GM23248 (cell line): ENCODE data around the gene SPTLC3. TPM values are rescaled to one million over a fixed set of nuclear protein-coding genes. Genes with fewer than 3 reads are reported as not detected.

ENCODE experiments used
- DNase-seq: peaks from one replicate; pipeline ENCODE4 v3.0.0-alpha.2; 2015
- H2AFZ ChIP-seq: fragments of 200-600 bp; sonication (generic); 2 replicates; pipeline ENCODE4 v1.6.1; 2016; ENCODE audit warnings: antibody characterized with exemption
- H3F3A ChIP-seq: fragments of 200-600 bp; sonication (generic); 2 replicates; pipeline ENCODE4 v1.6.1; 2016; ENCODE audit warnings: mild to moderate bottlenecking, antibody characterized with exemption, mixed run types; ENCODE audit not compliant: insufficient read depth
- H3K27ac ChIP-seq: fragments of 200-600 bp; sonication (generic); 2 replicates; pipeline ENCODE4 v1.5.1; 2016; ENCODE audit warnings: mild to moderate bottlenecking
- H3K27me3 ChIP-seq: fragments of 200-600 bp; sonication (generic); replicated peaks from 2 replicates; pipeline ENCODE4 v1.6.1; 2016; ENCODE audit warnings: mild to moderate bottlenecking; ENCODE audit not compliant: insufficient read depth
- H3K36me3 ChIP-seq: fragments of 200-600 bp; sonication (generic); 2 replicates; pipeline ENCODE4 v1.6.1; 2016; ENCODE audit warnings: low read depth, mild to moderate bottlenecking
- H3K4me1 ChIP-seq: fragments of 200-600 bp; sonication (generic); 2 replicates; pipeline ENCODE4 v1.6.1; 2016; ENCODE audit warnings: mild to moderate bottlenecking; ENCODE audit not compliant: insufficient read depth
- H3K4me2 ChIP-seq: fragments of 200-600 bp; sonication (generic); one replicate; pipeline ENCODE4 v1.6.1; 2016; ENCODE audit warnings: mild to moderate bottlenecking; ENCODE audit not compliant: unreplicated experiment
- H3K4me3 ChIP-seq: fragments of 200-600 bp; sonication (generic); 2 replicates; pipeline ENCODE4 v1.5.1; 2016; ENCODE audit warnings: mild to moderate bottlenecking
- H3K79me2 ChIP-seq: fragments of 200-600 bp; sonication (generic); 2 replicates; pipeline ENCODE4 v1.6.1; 2016; ENCODE audit warnings: mild to moderate bottlenecking; ENCODE audit not compliant: insufficient read depth
- H3K9ac ChIP-seq: fragments of 200-600 bp; sonication (generic); 2 replicates; pipeline ENCODE4 v1.6.1; 2016; ENCODE audit warnings: mild to moderate bottlenecking
- H3K9me2 ChIP-seq: fragments of 200-600 bp; sonication (generic); 2 replicates; pipeline ENCODE4 v1.6.1; 2016; ENCODE audit warnings: mixed run types, mild to moderate bottlenecking, moderate library complexity; ENCODE audit not compliant: insufficient read depth
- H3K9me3 ChIP-seq: fragments of 200-600 bp; sonication (generic); one replicate; pipeline ENCODE4 v1.6.1; 2017; ENCODE audit warnings: low read depth
- H4K20me1 ChIP-seq: fragments of 200-600 bp; sonication (generic); 2 replicates; pipeline ENCODE4 v1.6.0; 2016; ENCODE audit not compliant: insufficient read depth
- EZH2 ChIP-seq: fragments of 200-600 bp; sonication (generic); IDR thresholded peaks from 2 replicates; pipeline ENCODE4 v1.6.1; 2018; ENCODE audit warnings: antibody characterized with exemption, mild to moderate bottlenecking; ENCODE audit not compliant: insufficient read depth, poor library complexity, severe bottlenecking
- EZH2phosphoT487 ChIP-seq: fragments of 200-600 bp; sonication (generic); IDR thresholded peaks from 2 replicates; pipeline ENCODE4 v1.6.1; 2018; ENCODE audit warnings: antibody characterized with exemption, moderate library complexity, mild to moderate bottlenecking, low read depth; ENCODE audit not compliant: insufficient read depth
- WGBS, 2 experiments: methylation state at CpG; one replicate each; pipeline ENCODE4 v1.1.6; 2015 to 2017; ENCODE audit warnings: low lambda C conversion rate in 2 of 2, low coverage in 1 of 2; ENCODE audit errors: missing lambda C conversion rate in 2 of 2; 5-methylcytosine and 5-hydroxymethylcytosine counted together
- in situ Hi-C: fragments of 300-500 bp; cut with MboI; formaldehyde crosslinking; loops from 2 replicates; pipeline ENCODE4 v1.15.0; 2020
- polyA plus RNA-seq: library from polyadenylated mRNA; unstranded; fragments of >200 nt; fragmentation: Nextera tagmentation; extraction: Ambion mirVana; gene quantifications from 2 replicates; pipeline ENCODE4 v1.2.1, GENCODE V29; 2016
- total RNA-seq: library from RNA; depleted of rRNA; stranded (reverse); fragments of >200 nt; shearing (Covaris generic); gene quantifications from 2 replicates; pipeline ENCODE4 v1.2.3, GENCODE V29; 2014

SPTLC3 gene
- total and polyA plus RNA-seq, 2 experiments from 2014 or later: 1.4 to 5.5 TPM

DNA sequence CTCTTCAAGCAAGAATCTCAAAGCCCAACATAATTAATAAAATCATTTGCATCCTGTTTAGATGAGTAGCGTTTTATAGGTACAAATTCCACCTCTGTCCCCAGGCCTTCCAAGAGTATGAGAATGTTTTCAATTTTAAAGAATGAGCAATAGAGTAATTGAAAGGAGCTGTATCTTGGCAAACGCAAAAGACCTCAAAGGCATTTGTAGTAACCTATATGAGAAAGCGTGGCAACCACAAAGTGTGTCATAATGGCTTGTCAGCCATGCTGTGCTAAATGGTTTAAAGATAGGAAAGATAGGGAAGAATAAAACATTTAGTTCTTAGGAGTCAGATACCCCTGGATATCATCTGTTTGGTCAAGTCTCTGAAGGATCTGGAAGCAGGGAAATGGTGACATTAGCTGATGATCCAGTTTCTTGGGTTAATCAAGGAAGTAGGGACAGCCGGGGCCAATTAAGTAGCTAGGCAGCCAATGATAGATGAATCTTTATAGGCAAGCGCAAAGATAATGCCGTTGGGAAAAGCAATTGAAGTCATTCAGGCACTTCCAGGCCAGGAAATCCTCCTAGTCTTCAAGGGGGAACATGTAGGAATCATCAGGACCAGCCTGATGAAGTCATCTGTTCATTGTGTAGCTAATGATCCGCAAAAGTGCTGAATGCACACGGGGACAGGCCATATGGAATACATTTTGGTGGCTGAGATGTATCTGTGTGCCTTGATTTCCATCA is 140.8 kb downstream of the SPTLC3 start:
- TF ChIP-seq EZH2 (no peak), EZH2phosphoT487 (no peak)
- Histone ChIP-seq H3K9ac (no peak overlapping the region), H3K9me3 (no peaks in the 10 kb centered on the region), H3F3A (no peaks in the 10 kb centered on the region; the same call in 1 of the 2 replicates), H3K27me3 (peaks cover 6% of the 10 kb centered on the region; the same call in 1 of the 2 replicates), H3K36me3 (no peaks in the 10 kb centered on the region), H2AFZ (no peak overlapping the region), H3K4me1 (no peaks in the 10 kb centered on the region), H3K4me2 (no peak overlapping the region), H3K79me2 (no peaks in the 10 kb centered on the region), H3K9me2 (no peaks in the 10 kb centered on the region), H3K27ac (no peak overlapping the region), H4K20me1 (no peaks in the 10 kb centered on the region), H3K4me3 (no peak overlapping the region)
- WGBS, 2 experiments: 61 to 63% methylated on average over 8 of the region's 8 CpGs
- peak; percentile 44 for DNase-seq
- in situ Hi-C loops: no loop called here

DNA sequence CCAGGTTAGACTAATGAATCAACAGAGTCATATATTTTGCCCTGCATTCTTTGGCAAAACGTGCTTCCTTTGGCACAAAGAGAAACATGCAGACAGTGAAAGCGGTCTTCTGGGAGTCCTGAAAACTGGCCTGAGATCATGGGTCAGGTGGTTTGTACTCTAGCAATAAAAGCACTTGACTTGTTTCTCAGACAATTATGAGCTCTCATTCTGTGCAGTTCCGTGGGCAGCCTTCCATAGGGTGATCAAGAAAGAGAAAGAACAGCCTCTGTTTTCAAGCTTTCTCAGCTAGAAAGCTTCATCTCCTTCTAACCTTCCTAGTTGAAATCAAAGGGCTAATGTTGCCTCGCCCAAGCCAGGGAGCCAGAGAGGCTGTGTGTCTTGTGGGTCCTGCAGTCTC is 149.6 kb downstream of the SPTLC3 start:
- H2AFZ ChIP-seq: no peak overlapping the region
- in situ Hi-C loops: no loop called here
- H3K79me2 ChIP-seq: no peaks in the 10 kb centered on the region
- H3K9me2 ChIP-seq: no peaks in the 10 kb centered on the region
- H3K27me3 ChIP-seq: 0 out of 2 replicates have a peak, but pooled peaks cover 6% of the 10 kb centered on the region
- H3K4me2 ChIP-seq: no peak overlapping the region
- H3K9me3 ChIP-seq: no peaks in the 10 kb centered on the region
- no peak overlapping the region for H3K9ac ChIP-seq
- H3K4me1 ChIP-seq: no peaks in the 10 kb centered on the region
- no peaks in the 10 kb centered on the region for H3F3A ChIP-seq
- WGBS, 2 experiments: 23 to 31% methylated on average over 4 of the region's 4 CpGs
- H3K27ac ChIP-seq: no peak overlapping the region
- DNase-seq: no peak
- TF ChIP-seq EZH2phosphoT487: no peak
- no peak for TF ChIP-seq EZH2
- no peaks in the 10 kb centered on the region for H3K36me3 ChIP-seq
- H4K20me1 ChIP-seq: no peaks in the 10 kb centered on the region
- H3K4me3 ChIP-seq: no peak overlapping the region

DNA sequence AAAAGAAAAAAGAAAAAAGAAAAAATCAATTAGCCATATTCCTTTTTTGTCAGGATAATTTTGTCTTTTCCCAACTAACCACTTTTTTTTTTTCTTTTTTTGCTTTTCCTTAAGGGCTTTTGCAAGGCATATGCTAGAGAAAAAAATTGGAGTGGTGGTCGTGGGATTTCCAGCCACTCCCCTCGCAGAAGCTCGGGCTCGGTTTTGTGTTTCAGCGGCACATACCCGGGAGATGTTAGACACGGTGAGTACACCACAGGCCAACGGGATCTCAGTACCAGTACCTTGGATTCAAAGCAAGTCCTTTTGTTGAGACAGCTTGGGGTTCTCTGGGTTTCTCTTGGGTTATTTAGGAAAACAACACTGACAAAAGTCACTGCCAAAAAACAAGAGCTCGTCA is 151.1 kb downstream of the SPTLC3 start:
- no peak for DNase-seq
- in situ Hi-C loops: no loop called here
- H3K27me3 ChIP-seq: 0 out of 2 replicates have a peak, but pooled peaks cover 6% of the 10 kb centered on the region
- H3K9ac ChIP-seq: no peak overlapping the region
- no peaks in the 10 kb centered on the region for H3K9me3 ChIP-seq
- no peaks in the 10 kb centered on the region for H3K4me1 ChIP-seq
- no peak overlapping the region for H3K4me3 ChIP-seq
- TF ChIP-seq EZH2phosphoT487: no peak
- TF ChIP-seq EZH2: no peak
- WGBS, 2 experiments: 74 to 79% methylated on average over 9 of the region's 9 CpGs
- H3K36me3 ChIP-seq: no peaks in the 10 kb centered on the region
- H2AFZ ChIP-seq: no peak overlapping the region
- H3K9me2 ChIP-seq: no peaks in the 10 kb centered on the region
- no peaks in the 10 kb centered on the region for H3F3A ChIP-seq
- no peak overlapping the region for H3K4me2 ChIP-seq
- no peak overlapping the region for H3K27ac ChIP-seq
- no peaks in the 10 kb centered on the region for H4K20me1 ChIP-seq
- H3K79me2 ChIP-seq: no peaks in the 10 kb centered on the region

DNA sequence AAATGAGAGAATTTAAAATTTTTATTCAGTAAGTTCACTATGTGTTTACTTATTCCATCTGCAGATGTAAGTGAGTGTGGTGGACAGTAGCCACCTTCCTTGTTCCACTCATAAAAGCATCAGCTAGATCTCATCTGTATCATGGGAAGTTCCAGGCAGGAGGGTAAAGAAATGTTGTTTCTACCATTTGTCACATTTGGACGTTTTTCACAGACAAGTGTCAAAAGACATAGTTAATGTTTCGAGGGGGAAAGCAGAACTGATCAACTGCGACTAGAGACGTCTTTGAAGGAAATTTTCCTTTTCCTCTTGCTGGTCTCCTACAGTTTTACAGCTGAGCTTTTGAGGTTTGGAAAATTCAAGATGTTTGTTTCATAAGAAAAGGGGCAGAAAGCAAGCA is 156.4 kb downstream of the SPTLC3 start:
- H3K36me3 ChIP-seq: no peaks in the 10 kb centered on the region
- in situ Hi-C loops: no loop called here
- no peak for DNase-seq
- no peak for TF ChIP-seq EZH2phosphoT487
- no peak for TF ChIP-seq EZH2
- H3K27me3 ChIP-seq: no peaks in the 10 kb centered on the region
- H3K9me3 ChIP-seq: no peaks in the 10 kb centered on the region
- no peaks in the 10 kb centered on the region for H3K4me1 ChIP-seq
- no peak overlapping the region for H3K27ac ChIP-seq
- no peaks in the 10 kb centered on the region for H4K20me1 ChIP-seq
- H3K4me2 ChIP-seq: no peak overlapping the region
- no peaks in the 10 kb centered on the region for H3K79me2 ChIP-seq
- no peak overlapping the region for H3K4me3 ChIP-seq
- 48 to 61% methylated on average over 4 of the region's 4 CpGs for WGBS, 2 experiments
- H3K9ac ChIP-seq: no peak overlapping the region
- H3F3A ChIP-seq: no peaks in the 10 kb centered on the region
- no peak overlapping the region for H2AFZ ChIP-seq
- no peaks in the 10 kb centered on the region for H3K9me2 ChIP-seq

DNA sequence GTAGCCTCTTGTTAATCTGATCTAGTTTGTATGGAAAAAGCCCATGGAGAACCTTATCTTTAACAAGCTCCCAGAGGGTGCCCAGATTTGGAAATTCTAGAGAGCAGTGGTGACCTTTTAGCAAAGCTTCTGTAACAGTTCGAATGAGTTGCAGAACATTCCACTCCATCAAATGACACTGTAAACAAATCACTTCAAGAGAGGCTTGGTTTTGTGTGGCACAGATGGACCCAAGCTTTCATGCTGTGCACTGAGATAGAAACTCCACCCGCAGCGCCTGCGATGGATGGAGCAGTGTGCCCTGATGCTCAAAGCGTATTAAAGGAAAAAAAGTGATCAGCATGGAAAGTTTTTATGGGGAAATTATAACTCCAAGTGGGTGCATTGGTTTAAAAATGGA is 157.2 kb downstream of the SPTLC3 start:
- WGBS, 2 experiments: 46 to 65% methylated on average over 5 of the region's 5 CpGs
- no peaks in the 10 kb centered on the region for H4K20me1 ChIP-seq
- H3K27ac ChIP-seq: no peak overlapping the region
- no peaks in the 10 kb centered on the region for H3K9me2 ChIP-seq
- no peak overlapping the region for H3K4me2 ChIP-seq
- no peak for DNase-seq
- in situ Hi-C loops: no loop called here
- H3K9me3 ChIP-seq: no peaks in the 10 kb centered on the region
- H3K79me2 ChIP-seq: no peaks in the 10 kb centered on the region
- H2AFZ ChIP-seq: no peak overlapping the region
- no peak overlapping the region for H3K9ac ChIP-seq
- H3F3A ChIP-seq: no peaks in the 10 kb centered on the region
- H3K27me3 ChIP-seq: no peaks in the 10 kb centered on the region
- TF ChIP-seq EZH2 (no peak), EZH2phosphoT487 (no peak)
- H3K4me3 ChIP-seq: no peak overlapping the region
- no peaks in the 10 kb centered on the region for H3K4me1 ChIP-seq
- H3K36me3 ChIP-seq: no peaks in the 10 kb centered on the region
